Raji (cell line): Measurements from ENCODE around the gene ASIC2.

Experiments
- POLR2A ChIP-seq: IDR thresholded peaks from 2 replicates; pipeline ENCODE4 v1.6.1; 2011; ENCODE audit warnings: low read depth, low read length, control low read depth; ENCODE audit not compliant: insufficient read depth

ASIC2 gene

GRCh38 chr17:33105911-33106310, 187.2 kb downstream of the ASIC2 start:
- TF ChIP-seq POLR2A, result no peak

- no peak for TF ChIP-seq POLR2A
Measured at GRCh38 chr17:33099906-33100305, 193.2 kb downstream of the ASIC2 start.

GRCh38 chr17:33099252-33099651, 193.8 kb downstream of the ASIC2 start:
- TF ChIP-seq POLR2A, result no peak

GRCh38 chr17:33097411-33097810, 195.7 kb downstream of the ASIC2 start:
- TF ChIP-seq POLR2A, result no peak

- no peak for TF ChIP-seq POLR2A
Measured at GRCh38 chr17:33096161-33096560, 196.9 kb downstream of the ASIC2 start.

- no peak for TF ChIP-seq POLR2A
Measured at GRCh38 chr17:33091271-33091670, 201.8 kb downstream of the ASIC2 start.

GRCh38 chr17:33090806-33091205, 202.3 kb downstream of the ASIC2 start:
- TF ChIP-seq POLR2A, result no peak

GRCh38 chr17:33086878-33087277, 206.2 kb downstream of the ASIC2 start:
- TF ChIP-seq POLR2A, result no peak

GRCh38 chr17:33086041-33086440, 207.1 kb downstream of the ASIC2 start:
- no peak for TF ChIP-seq POLR2A

GRCh38 chr17:33085256-33085655, 207.8 kb downstream of the ASIC2 start:
- TF ChIP-seq POLR2A, result no peak

GRCh38 chr17:33084755-33085154, 208.3 kb downstream of the ASIC2 start:
- no peak for TF ChIP-seq POLR2A

GRCh38 chr17:33082529-33083173, 210.4 kb downstream of the ASIC2 start:
- no peak for TF ChIP-seq POLR2A

GRCh38 chr17:33080091-33080490, 213.0 kb downstream of the ASIC2 start:
- no peak for TF ChIP-seq POLR2A

GRCh38 chr17:33079201-33079600, 213.9 kb downstream of the ASIC2 start:
- TF ChIP-seq POLR2A, result no peak

- no peak for TF ChIP-seq POLR2A
Measured at GRCh38 chr17:33076979-33077378, 216.1 kb downstream of the ASIC2 start.

- TF ChIP-seq POLR2A, result no peak
Measured at GRCh38 chr17:33073416-33073815, 219.7 kb downstream of the ASIC2 start.

GRCh38 chr17:33072421-33073161, 220.5 kb downstream of the ASIC2 start:
- TF ChIP-seq POLR2A, result no peak

- TF ChIP-seq POLR2A, result no peak
Measured at GRCh38 chr17:33071656-33072055, 221.4 kb downstream of the ASIC2 start.
